Endothelial cell (in vitro differentiated cells): Measurements from ENCODE around the gene FOXA3. TPM values are rescaled to one million over a fixed set of nuclear protein-coding genes. Genes with fewer than 3 reads are reported as not detected.
"Not testable (repeated sequence)": the region's sequence is repeated elsewhere in the genome, so short reads cannot be mapped to it uniquely, and the experiment has no call there.

Experiments used
- DNase-seq: peaks from one replicate; pipeline ENCODE4 v3.0.0; 2021; ENCODE audit warnings: low spot score
- H3K27ac Mint-ChIP-seq: one replicate; pipeline ENCODE4 v1.8.0; 2021; ENCODE audit warnings: mixed read lengths, inconsistent platforms; ENCODE audit not compliant: unreplicated experiment
- H3K27me3 Mint-ChIP-seq: one replicate; pipeline ENCODE4 v1.8.0; 2021; ENCODE audit warnings: mild to moderate bottlenecking, moderate library complexity, mixed read lengths, inconsistent platforms; ENCODE audit not compliant: unreplicated experiment
- H3K36me3 Mint-ChIP-seq: one replicate; pipeline ENCODE4 v1.8.0; 2021; ENCODE audit warnings: mild to moderate bottlenecking, low read depth, mixed read lengths, inconsistent platforms; ENCODE audit not compliant: unreplicated experiment
- H3K4me1 Mint-ChIP-seq: one replicate; pipeline ENCODE4 v1.8.0; 2021; ENCODE audit warnings: mild to moderate bottlenecking, mixed read lengths, inconsistent platforms; ENCODE audit not compliant: unreplicated experiment
- H3K4me3 Mint-ChIP-seq: one replicate; pipeline ENCODE4 v1.8.0; 2021; ENCODE audit warnings: mild to moderate bottlenecking, mixed read lengths, inconsistent platforms; ENCODE audit not compliant: unreplicated experiment
- H3K9me3 Mint-ChIP-seq: one replicate; pipeline ENCODE4 v1.8.0; 2021; ENCODE audit warnings: mixed read lengths, inconsistent platforms; ENCODE audit not compliant: unreplicated experiment
- total RNA-seq: library from RNA; stranded (reverse); fragmentation: NEBNext Ultra II Directional; extraction: Animal tissue kit (Norgen Biotek cat#: 25700); gene quantifications from one replicate; pipeline ENCODE4 v1.2.1, GENCODE V29; 2021; ENCODE audit not compliant: unreplicated experiment
- TF ChIP-seq, protein P1 (sequence below): fragments of 200-600 bp; sonication (generic); IDR thresholded peaks from one replicate; pipeline ENCODE4 v1.5.0; 2021; ENCODE audit warnings: antibody characterized with exemption; ENCODE audit not compliant: unreplicated experiment

The FOXA3 gene
- total RNA-seq, 1 donor from 2014 or later = 1.1 TPM

DNA sequence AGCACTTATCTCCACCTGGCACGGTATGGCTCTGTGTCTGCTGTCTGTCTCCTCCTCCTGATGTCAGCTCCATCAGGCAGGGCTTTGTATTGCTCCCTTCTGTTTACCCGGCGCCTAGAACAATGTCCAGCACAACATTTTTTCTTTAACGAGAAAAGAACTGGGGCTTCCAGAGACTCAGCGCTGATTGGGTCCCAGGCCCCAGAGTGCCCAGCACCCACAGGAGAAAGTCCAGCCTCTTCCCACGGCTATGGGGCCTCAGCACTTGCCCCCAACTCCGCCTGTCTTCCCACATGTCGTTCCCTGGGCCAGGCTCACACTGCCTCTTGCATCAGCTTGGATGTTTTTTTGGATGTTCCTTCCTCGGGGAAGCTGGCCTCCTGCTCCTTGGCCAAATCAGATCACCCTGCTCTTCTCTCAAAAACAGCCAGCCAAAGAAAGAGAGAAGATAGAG is 31.4 kb downstream of the FOXA3 start:
- Mint-ChIP-seq H3K9me3 (no peaks in the 10 kb centered on the region), H3K4me1 (peaks cover 2% of the 10 kb centered on the region), H3K27me3 (no peaks in the 10 kb centered on the region), H3K4me3 (no peak overlapping the region), H3K36me3 (peaks cover 32% of the 10 kb centered on the region), H3K27ac (no peak overlapping the region)
- no peak for DNase-seq
- TF ChIP-seq, protein P1, sequence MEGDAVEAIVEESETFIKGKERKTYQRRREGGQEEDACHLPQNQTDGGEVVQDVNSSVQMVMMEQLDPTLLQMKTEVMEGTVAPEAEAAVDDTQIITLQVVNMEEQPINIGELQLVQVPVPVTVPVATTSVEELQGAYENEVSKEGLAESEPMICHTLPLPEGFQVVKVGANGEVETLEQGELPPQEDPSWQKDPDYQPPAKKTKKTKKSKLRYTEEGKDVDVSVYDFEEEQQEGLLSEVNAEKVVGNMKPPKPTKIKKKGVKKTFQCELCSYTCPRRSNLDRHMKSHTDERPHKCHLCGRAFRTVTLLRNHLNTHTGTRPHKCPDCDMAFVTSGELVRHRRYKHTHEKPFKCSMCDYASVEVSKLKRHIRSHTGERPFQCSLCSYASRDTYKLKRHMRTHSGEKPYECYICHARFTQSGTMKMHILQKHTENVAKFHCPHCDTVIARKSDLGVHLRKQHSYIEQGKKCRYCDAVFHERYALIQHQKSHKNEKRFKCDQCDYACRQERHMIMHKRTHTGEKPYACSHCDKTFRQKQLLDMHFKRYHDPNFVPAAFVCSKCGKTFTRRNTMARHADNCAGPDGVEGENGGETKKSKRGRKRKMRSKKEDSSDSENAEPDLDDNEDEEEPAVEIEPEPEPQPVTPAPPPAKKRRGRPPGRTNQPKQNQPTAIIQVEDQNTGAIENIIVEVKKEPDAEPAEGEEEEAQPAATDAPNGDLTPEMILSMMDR = no peak

DNA sequence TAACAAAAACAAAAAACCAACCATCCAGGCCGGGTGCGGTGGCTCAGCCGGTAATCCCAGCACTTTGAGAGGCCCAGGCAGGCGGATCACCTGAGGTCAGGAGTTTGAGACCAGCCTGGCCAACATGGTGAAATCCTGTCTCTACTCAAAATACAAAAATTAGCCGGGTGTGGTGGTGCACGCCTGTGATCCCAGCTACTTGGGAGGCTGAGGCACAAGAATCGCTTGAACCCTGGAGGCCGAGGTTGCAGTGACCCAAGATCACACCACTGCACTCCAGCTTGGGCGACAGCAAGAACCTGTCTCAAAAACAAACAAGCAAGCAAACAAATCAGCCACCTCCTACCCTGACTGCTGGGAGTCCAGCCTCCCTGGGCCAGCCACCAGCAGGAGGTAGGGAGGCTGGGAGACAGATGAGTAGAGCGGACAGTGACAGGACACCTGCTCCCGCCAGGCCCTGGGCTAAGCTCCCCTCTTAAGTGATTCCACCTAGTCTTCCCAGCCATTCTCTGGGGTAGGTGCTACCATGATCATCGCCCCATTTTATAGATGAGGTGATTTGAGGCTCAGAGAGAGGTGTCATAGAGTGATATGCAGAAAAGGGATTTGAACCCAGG is 32.0 kb downstream of the FOXA3 start:
- DNase-seq, H3K4me3 Mint-ChIP-seq, H3K27ac Mint-ChIP-seq, H3K9me3 Mint-ChIP-seq, H3K4me1 Mint-ChIP-seq, H3K27me3 Mint-ChIP-seq: not testable (repeated sequence)
- peaks cover 35% of the 10 kb centered on the region for H3K36me3 Mint-ChIP-seq

GRCh38 chr19:45897261-45897812 is 33.2 kb downstream of the FOXA3 start:
- TF ChIP-seq, protein P1 = no peak
- Mint-ChIP-seq H3K27me3 (peaks cover 2% of the 10 kb centered on the region), H3K4me1 (peaks cover 12% of the 10 kb centered on the region), H3K9me3 (no peaks in the 10 kb centered on the region), H3K36me3 (peaks cover 35% of the 10 kb centered on the region), H3K4me3 (no peak overlapping the region), H3K27ac (no peak overlapping the region)
- no peak for DNase-seq

GRCh38 chr19:45899253-45899652 is 35.1 kb downstream of the FOXA3 start:
- Mint-ChIP-seq H3K9me3 (no peaks in the 10 kb centered on the region), H3K36me3 (peaks cover 31% of the 10 kb centered on the region), H3K4me3 (no peak overlapping the region), H3K27me3 (peaks cover 10% of the 10 kb centered on the region), H3K27ac (no peak overlapping the region), H3K4me1 (peaks cover 12% of the 10 kb centered on the region)
- TF ChIP-seq, protein P1 = no peak
- no peak for DNase-seq

- peak overlapping the region; percentile 54 for H3K4me3 Mint-ChIP-seq
- H3K4me1 Mint-ChIP-seq = peaks cover 12% of the 10 kb centered on the region
- H3K27ac Mint-ChIP-seq = peak overlapping the region; percentile 22
- TF ChIP-seq, protein P1 = no peak
- H3K36me3 Mint-ChIP-seq = peaks cover 27% of the 10 kb centered on the region
- DNase-seq = no peak
- H3K9me3 Mint-ChIP-seq = no peaks in the 10 kb centered on the region
- peaks cover 10% of the 10 kb centered on the region for H3K27me3 Mint-ChIP-seq
These were observed 35.9 kb downstream of the FOXA3 start for GRCh38 chr19:45899919-45900589.
